Cardiac septum (tissue), 1 donor: ENCODE measurements around the gene DSCAML1. TPM values are rescaled to one million over a fixed set of nuclear protein-coding genes. Genes with fewer than 3 reads are reported as not detected.

Experiments
- DNase-seq: peaks from one replicate; pipeline ENCODE4 v3.0.0-alpha.2; 2020; ENCODE audit warnings: low spot score
- intact Hi-C: fragments of 100-400 bp; cut with DNase I; formaldehyde crosslinking; loops from one replicate; pipeline ENCODE4 v1.14.0; 2022
- total RNA-seq: library from RNA; stranded (reverse); fragmentation: NEBNext Ultra II Directional; extraction: Animal tissue kit (Norgen Biotek cat#: 25700); gene quantifications from one replicate; pipeline ENCODE4 v1.2.1, GENCODE V29; 2021
- donor health status: DM: no; HTN: no; CAD: no.

DSCAML1 gene
- total RNA-seq, 1 donor from 2014 or later, result 1.2 TPM

GRCh38 chr11:117423046-117423575 lies 373.9 kb downstream of the DSCAML1 start:
- peak; percentile 51 for DNase-seq
- intact Hi-C loops, result loop anchor here (10.0 kb wide), 1 partner anchor 522 kb away; no protein-coding TSS in a partner anchor

- DNase-seq, result peak; percentile 14
- intact Hi-C loops, result loop anchor here (10.0 kb wide), 1 partner anchor 523 kb away; no protein-coding TSS in a partner anchor
Observed at GRCh38 chr11:117421476-117421875, 375.5 kb downstream of the DSCAML1 start.

DNA sequence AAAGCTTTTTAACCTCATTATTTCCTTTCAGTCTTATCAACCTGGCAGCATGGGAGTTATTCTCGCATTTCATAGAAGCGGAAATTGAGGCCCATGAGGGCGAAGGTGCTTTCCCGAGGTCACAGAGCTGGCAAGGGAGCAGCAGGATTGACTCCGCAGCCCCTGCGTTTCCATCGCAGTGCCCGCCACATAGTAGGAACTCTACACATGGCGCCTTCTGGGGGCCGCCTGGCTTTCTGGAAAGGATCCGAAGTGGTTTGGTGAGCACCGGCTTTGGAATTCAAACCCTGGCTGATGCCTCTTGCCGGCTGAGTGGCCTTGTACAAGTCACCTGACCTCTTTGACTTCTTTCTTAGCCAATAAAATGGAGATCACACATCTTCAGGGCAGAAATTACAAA lies 376.0 kb downstream of the DSCAML1 start:
- peak; percentile 60 for DNase-seq
- intact Hi-C loops, result loop anchor here (10.0 kb wide), 1 partner anchor 524 kb away; no protein-coding TSS in a partner anchor

GRCh38 chr11:117420598-117420997 lies 376.4 kb downstream of the DSCAML1 start:
- intact Hi-C loops, result loop anchor here (10.0 kb wide), 1 partner anchor 524 kb away; no protein-coding TSS in a partner anchor

GRCh38 chr11:117420143-117420485 lies 376.9 kb downstream of the DSCAML1 start:
- intact Hi-C loops, result loop anchor here (10.0 kb wide), 1 partner anchor 525 kb away; no protein-coding TSS in a partner anchor
- DNase-seq, result no peak

More at GRCh38 chr11:117420598-117420997, 376.4 kb downstream of the DSCAML1 start:
- no peak for DNase-seq

- intact Hi-C loops, result loop anchor here (10.0 kb wide), 1 partner anchor 525 kb away; no protein-coding TSS in a partner anchor
- peak; percentile 63 for DNase-seq
Observed at GRCh38 chr11:117419482-117420142, 377.4 kb downstream of the DSCAML1 start.

- no peak for DNase-seq
- intact Hi-C loops, result no loop called here
Observed at GRCh38 chr11:117418737-117419481, 378.1 kb downstream of the DSCAML1 start.

DNA sequence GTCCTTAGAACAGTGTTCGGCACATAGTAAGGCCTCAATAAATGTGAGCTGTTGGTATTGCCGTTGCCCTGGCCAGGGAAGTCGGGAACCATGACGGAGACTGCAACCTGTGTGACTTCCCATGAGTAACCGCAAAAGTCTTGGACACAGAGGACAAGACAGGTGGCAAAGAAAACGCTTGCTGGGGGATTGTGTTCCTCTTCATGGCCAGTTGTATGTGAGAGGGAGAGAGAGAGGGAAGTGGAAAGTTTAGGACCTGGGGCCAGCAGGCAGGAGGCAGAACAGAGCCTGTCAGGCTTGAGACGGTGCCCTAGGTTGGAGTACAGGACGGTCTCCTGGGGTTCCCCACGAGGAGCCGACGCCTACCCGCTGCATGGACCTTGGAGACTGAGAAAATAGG lies 379.2 kb downstream of the DSCAML1 start:
- DNase-seq, result peak; percentile 46
- intact Hi-C loops, result no loop called here

GRCh38 chr11:117417342-117417741 lies 379.7 kb downstream of the DSCAML1 start:
- intact Hi-C loops, result no loop called here
- peak; percentile 53 for DNase-seq

GRCh38 chr11:117415358-117415896 lies 381.6 kb downstream of the DSCAML1 start:
- peak; percentile 67 for DNase-seq
- intact Hi-C loops, result no loop called here

- intact Hi-C loops, result no loop called here
- DNase-seq, result no peak
Observed at GRCh38 chr11:117414724-117415123, 382.3 kb downstream of the DSCAML1 start.

- DNase-seq, result peak; percentile 66
- intact Hi-C loops, result no loop called here
Observed at GRCh38 chr11:117413616-117414015, 383.4 kb downstream of the DSCAML1 start.

DNA sequence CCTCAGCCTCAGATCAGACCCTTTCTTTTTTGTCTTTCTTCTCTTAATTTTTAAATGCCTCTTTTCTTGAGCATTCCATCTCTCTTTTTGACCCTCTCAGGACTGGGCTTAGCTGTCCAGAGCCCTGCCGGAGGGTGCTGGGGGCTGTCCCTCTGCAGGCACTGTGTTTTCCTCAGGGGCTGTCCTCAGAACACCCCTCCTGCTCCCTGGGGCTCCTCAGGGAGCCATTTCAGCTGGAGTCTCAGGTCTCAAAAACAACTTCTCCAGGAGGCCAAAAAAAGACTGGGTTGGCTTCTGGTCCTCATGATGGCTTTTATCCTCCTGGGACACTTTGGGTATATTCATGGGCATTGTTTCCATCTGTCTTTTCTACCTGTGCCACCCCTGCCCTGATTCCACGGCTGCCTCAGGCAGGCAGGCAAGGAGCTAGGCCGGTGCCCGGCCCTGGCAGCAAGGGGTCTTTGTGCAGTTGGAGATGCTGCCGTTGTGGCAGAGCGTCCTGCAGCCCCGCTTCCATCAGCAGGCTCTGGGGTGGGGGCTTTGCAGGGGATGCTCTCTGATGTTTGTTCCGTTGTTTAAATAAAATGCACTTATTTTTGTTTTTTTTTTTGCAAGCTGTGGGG lies 384.3 kb downstream of the DSCAML1 start:
- intact Hi-C loops, result no loop called here
- DNase-seq, result no peak

DNA sequence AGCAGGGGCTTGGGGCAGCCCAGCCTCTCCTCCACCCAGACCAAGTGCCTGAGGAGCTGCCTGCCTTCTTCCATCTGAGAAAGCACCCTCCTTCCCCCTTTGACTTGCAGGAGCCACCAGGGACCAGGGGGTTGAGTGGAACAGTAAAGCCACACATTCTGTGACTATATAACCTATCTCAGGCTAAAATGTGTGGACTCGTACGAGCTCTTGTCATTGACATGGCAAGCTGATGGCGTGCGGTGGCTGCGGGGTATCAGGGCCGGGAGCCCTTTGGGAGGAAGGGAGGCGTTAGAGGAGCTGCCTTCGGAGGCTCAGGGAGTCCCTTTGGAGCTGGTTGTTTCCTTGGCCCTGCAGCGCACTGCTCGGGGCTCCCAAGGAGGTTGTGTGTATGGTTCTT lies 384.8 kb downstream of the DSCAML1 start:
- DNase-seq, result no peak
- intact Hi-C loops, result no loop called here

DNA sequence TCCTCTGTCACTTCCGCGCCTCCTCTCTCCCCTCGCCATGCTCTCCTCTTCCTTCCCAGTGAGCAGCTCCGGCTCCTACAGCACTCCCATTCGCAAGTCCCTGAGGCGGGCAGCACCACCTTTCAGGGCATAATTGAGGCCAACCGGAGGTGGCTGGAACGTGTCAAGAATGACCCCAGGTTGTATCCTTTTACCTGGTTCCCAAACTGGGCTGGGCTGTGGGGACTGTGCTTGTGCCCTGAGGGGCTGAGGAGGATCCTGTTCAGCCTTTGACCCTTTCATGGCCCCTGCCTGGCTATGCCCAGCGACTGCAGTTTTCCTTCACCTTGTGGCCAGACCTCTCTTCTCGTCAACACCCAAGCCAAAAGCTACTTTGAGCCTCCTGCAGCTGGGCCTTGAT lies 385.3 kb downstream of the DSCAML1 start:
- intact Hi-C loops, result no loop called here
- DNase-seq, result no peak

DNA sequence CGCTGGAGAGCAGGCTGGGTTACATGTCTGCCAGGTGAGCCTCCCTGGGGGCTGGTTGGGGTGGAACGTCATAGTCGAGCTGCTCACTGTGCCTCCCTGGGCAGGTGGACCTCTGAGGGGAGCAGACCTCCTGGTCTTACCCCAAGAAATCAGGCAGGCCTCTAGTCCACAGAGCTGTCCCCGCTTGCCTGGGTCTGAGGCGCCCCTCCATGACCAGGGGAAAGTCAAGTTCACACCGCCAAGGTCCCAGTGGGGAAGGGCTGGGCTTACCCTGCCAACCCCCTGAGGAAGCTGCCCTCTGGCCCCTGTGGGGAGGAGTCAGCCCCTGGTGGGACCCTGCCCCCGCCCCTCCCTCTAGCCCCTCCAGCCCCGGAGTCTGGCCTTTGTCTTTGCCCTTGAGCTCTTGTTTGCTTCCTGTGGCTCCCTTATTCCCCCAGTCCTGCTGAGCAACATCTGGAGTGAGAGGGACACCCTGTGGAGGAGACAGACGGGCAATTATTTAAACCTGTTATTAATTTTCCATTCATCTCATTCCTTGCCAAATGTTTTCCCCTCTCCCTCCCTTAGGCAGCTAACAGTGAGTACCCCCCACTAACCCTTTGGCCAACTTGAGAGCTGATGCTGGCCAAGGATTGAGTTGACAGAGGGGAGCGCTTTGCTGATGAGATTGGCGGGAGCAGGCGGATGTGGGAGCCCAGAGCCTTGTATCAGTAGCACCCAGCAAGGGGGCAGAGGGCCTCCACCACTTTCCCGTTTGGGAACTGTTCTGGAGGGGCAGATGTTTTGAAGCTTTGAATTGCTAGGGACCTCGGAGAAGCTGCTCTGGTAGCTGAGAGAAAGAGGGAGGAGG lies 385.9 kb downstream of the DSCAML1 start:
- intact Hi-C loops, result no loop called here

DNA sequence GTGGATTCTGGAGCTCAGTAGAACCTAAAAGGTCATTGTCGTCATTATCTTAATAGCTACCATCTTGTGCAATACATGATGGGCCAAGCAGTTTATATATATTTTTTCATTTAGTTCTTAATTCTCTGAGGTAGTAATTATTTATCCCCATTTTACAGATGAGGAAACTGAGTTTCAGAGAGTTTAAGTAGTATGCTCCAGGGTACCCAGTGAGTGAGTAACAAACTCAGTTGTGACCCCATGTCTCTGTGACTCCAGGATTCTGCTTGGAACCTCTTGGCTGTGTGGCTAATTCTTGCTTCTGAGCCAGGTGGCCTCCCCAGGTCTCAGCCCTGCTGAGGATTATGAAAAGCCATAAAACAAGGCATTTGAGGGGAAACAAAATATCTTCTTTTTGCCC lies 386.8 kb downstream of the DSCAML1 start:
- intact Hi-C loops, result no loop called here
- no peak for DNase-seq

More for the DNA sequence above, 385.9 kb downstream of the DSCAML1 start:
- DNase-seq, result peak; percentile 70

DNA sequence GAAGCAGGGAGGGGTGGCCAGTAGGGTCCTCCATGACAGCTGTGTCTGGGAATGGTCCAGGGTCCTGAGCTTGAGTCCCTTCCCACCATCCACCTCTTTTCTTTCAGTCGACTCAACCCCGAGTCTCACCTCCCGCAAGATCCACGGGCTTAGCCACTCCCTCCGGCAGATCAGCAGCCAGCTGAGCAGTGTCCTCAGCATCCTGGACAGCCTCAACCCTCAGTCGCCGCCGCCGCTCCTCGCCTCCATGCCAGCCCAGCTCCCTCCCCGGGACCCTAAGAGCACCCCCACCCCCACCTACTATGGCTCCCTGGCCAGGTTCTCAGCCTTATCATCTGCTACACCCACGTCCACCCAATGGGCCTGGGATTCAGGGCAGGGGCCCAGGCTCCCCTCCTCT lies 387.5 kb downstream of the DSCAML1 start:
- DNase-seq, result peak; percentile 47
- intact Hi-C loops, result no loop called here

- DNase-seq, result peak; percentile 53
- intact Hi-C loops, result no loop called here
Observed at GRCh38 chr11:117408356-117408755, 388.7 kb downstream of the DSCAML1 start.
